Activated B cell treated with CpG ODN at 0.5 μM for 24 hours (primary cell): ENCODE results near the gene OTUD5. TPM values are rescaled to one million over a fixed set of nuclear protein-coding genes. Genes with fewer than 3 reads are reported as not detected.

Source experiments
- ATAC-seq: fragments of 200-7000 bp; cut with Tn5 transposase; one replicate; pipeline ENCODE4 v1.10.0; 2021; ENCODE audit warnings: low read depth, mild to moderate bottlenecking, moderate library complexity
- CTCF ChIA-PET: fragments of 350-600 bp; sonication (Branson Sonifier 250); formaldehyde crosslinking; loops from one replicate; lab custom pipeline; 2021; ENCODE audit warnings: antibody characterized with exemption; lab: Charles Lee
- POLR2A ChIA-PET: fragments of 350-600 bp; sonication (Branson Sonifier 250); formaldehyde crosslinking; loops from one replicate; lab custom pipeline; 2021; ENCODE audit warnings: antibody characterized with exemption; lab: Charles Lee
- DNase-seq: peaks from one replicate; pipeline ENCODE4 v3.0.0; 2022
- H3K27ac Mint-ChIP-seq: one replicate; pipeline ENCODE4 v1.8.0; 2020; ENCODE audit warnings: mixed read lengths
- H3K27me3 Mint-ChIP-seq: one replicate; pipeline ENCODE4 v1.8.0; 2021; ENCODE audit warnings: mixed read lengths
- H3K36me3 Mint-ChIP-seq: one replicate; pipeline ENCODE4 v1.8.0; 2021; ENCODE audit warnings: low read depth, mixed read lengths
- H3K4me1 Mint-ChIP-seq: one replicate; pipeline ENCODE4 v1.8.0; 2021; ENCODE audit warnings: mixed read lengths
- H3K4me3 Mint-ChIP-seq: one replicate; pipeline ENCODE4 v1.8.0; 2020; ENCODE audit warnings: mild to moderate bottlenecking, mixed read lengths
- H3K9me3 Mint-ChIP-seq: one replicate; pipeline ENCODE4 v1.8.0; 2020; ENCODE audit warnings: mixed read lengths
- CTCF ChIP-seq: fragments of 200-600 bp; IDR thresholded peaks from one replicate; pipeline ENCODE4 v1.8.0; 2022; ENCODE audit warnings: antibody characterized with exemption, mild to moderate bottlenecking
- intact Hi-C: fragments of 100-400 bp; cut with micrococcal nuclease; formaldehyde crosslinking; loops from one replicate; pipeline ENCODE4 v1.15.1; 2024
- total RNA-seq: library from RNA; stranded (reverse); gene quantifications from 2 replicates; pipeline ENCODE4 v1.2.3, GENCODE V29; 2022

The OTUD5 gene
- total RNA-seq, 1 donor from 2014 or later = 78.1 TPM

GRCh38 chrX:48960291-48960690 is 2.9 kb upstream of the OTUD5 start:
- Mint-ChIP-seq H3K4me1 (peaks cover 53% of the 10 kb centered on the region), H3K9me3 (no peaks in the 10 kb centered on the region), H3K27ac (peak overlapping the region; percentile 74), H3K27me3 (no peaks in the 10 kb centered on the region), H3K36me3 (peaks cover 13% of the 10 kb centered on the region), H3K4me3 (peak overlapping the region; percentile 66)
- ChIA-PET CTCF (interaction anchor here (1.4 kb wide), 1 partner anchor 11 kb away, joined by 3 read pairs; the partner anchor contains the start of gene KCND1), POLR2A (no interaction called here)
- no peak for TF ChIP-seq CTCF
- no peak for DNase-seq
- intact Hi-C loops = no loop called here
- ATAC-seq = no peak

GRCh38 chrX:48958635-48959094 is 1.3 kb upstream of the OTUD5 start:
- TF ChIP-seq CTCF = no peak
- H3K36me3 Mint-ChIP-seq = peaks cover 24% of the 10 kb centered on the region
- DNase-seq (no peak), ATAC-seq (no peak)
- peaks cover 67% of the 10 kb centered on the region for H3K4me1 Mint-ChIP-seq
- H3K27me3 Mint-ChIP-seq = no peaks in the 10 kb centered on the region
- intact Hi-C loops = loop anchor here (1.0 to 5.0 kb wide), 12 partner anchors 14 to 419 kb away; partner anchors contain the start of genes GRIPAP1, PIM2, PQBP1 and PRAF2
- H3K9me3 Mint-ChIP-seq = no peaks in the 10 kb centered on the region
- peak overlapping the region; percentile 100 for H3K27ac Mint-ChIP-seq
- POLR2A ChIA-PET = interaction anchor here (0.5 to 5.9 kb wide), 22 partner anchors 13 to 436 kb away, joined by 3 to 99 read pairs (median 8); partner anchors contain the start of genes GRIPAP1, HDAC6, KCND1 and PQBP1
- CTCF ChIA-PET = interaction anchor here (0.8 to 1.0 kb wide), 2 partner anchors 21 to 310 kb away, joined by 3 to 4 read pairs; no protein-coding TSS in a partner anchor
- peak overlapping the region; percentile 98 for H3K4me3 Mint-ChIP-seq

- intact Hi-C loops = loop anchor here (1.0 to 5.0 kb wide), 13 partner anchors 14 to 419 kb away; partner anchors contain the start of genes GRIPAP1, PIM2, PQBP1 and PRAF2
- TF ChIP-seq CTCF = no peak
- H3K27ac Mint-ChIP-seq = peak overlapping the region; percentile 100
- CTCF ChIA-PET = interaction anchor here (0.8 to 1.0 kb wide), 3 partner anchors 15 to 309 kb away, joined by 3 to 4 read pairs (median 3); no protein-coding TSS in a partner anchor
- peak overlapping the region; percentile 98 for H3K4me3 Mint-ChIP-seq
- no peaks in the 10 kb centered on the region for H3K9me3 Mint-ChIP-seq
- peak; percentile 84 for ATAC-seq
- DNase-seq = peak; percentile 81
- POLR2A ChIA-PET = interaction anchor here (0.5 to 5.9 kb wide), 27 partner anchors 9 to 436 kb away, joined by 3 to 99 read pairs (median 5); partner anchors contain the start of genes GRIPAP1, HDAC6, KCND1 and PQBP1
- peaks cover 26% of the 10 kb centered on the region for H3K36me3 Mint-ChIP-seq
- peaks cover 69% of the 10 kb centered on the region for H3K4me1 Mint-ChIP-seq
- no peaks in the 10 kb centered on the region for H3K27me3 Mint-ChIP-seq
These were observed 624 bp upstream of the OTUD5 start for GRCh38 chrX:48957827-48958634.

- peaks cover 26% of the 10 kb centered on the region for H3K36me3 Mint-ChIP-seq
- no peak for TF ChIP-seq CTCF
- ChIA-PET POLR2A (interaction anchor here (0.6 to 5.9 kb wide), 13 partner anchors 15 to 382 kb away, joined by 3 to 99 read pairs (median 8); partner anchors contain the start of genes KCND1, PQBP1, RBM3 and SLC35A2), CTCF (no interaction called here)
- intact Hi-C loops = loop anchor here (1.0 to 5.0 kb wide), 3 partner anchors 144 to 360 kb away; partner anchors contain the start of gene WDR13
- no peaks in the 10 kb centered on the region for H3K27me3 Mint-ChIP-seq
- DNase-seq (peak; percentile 29), ATAC-seq (no peak)
- H3K4me3 Mint-ChIP-seq = peak overlapping the region; percentile 84
- peak overlapping the region; percentile 75 for H3K27ac Mint-ChIP-seq
- no peaks in the 10 kb centered on the region for H3K9me3 Mint-ChIP-seq
- H3K4me1 Mint-ChIP-seq = peaks cover 74% of the 10 kb centered on the region
These were observed 536 bp downstream of the OTUD5 start for GRCh38 chrX:48956728-48957414.
